Stimulated activated CD4-positive, alpha-beta T cell treated with anti-CD3 and anti-CD28 coated beads, TNF-alpha, amount 100 ng/mL, for 48 hours (primary cell): ENCODE data around the gene ANP32E.
A peak's percentile ranks its signal among the peaks of the same experiment; 100 is the strongest.

ENCODE experiments used
- DNase-seq, 3 donors: peaks; one replicate each; pipeline ENCODE4 v3.0.0-alpha.2; 2020; ENCODE audit warnings: low read depth in 3 of 3

Gene ANP32E

DNA sequence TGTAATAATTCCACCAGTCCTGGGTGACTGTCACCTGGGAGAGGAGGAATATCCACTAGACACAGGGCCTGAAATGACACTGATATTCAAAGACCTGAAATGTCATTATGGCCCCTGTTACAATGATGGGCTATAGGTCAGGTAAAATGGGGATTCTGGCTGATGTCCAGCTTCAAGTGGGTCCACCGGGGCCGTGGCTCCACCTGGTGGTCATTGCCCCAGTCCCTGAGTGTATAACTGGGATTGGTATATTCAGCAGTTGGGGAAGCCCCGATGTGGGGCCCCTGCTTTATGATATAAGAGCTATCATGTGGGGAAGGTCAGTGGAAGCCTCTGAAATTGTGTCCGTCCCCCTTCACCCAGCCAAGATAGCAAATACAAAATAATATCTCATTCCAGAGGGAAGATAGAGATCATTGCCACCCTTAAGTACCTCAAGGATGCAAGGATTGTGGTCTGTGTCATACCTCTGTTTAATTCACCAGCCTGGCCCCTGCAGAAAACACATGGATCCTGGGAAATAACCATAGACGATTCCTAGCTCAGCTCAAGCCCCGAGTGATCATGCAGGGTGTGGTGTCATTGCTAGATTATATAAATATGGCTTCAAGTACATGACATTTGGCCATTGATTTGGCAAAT is 66.8 kb downstream of the ANP32E start:
- peak in 1 of 3 donors; percentile 35 for DNase-seq
